Lower lobe of right lung (tissue), 2 donors: ENCODE measurements around the gene DDN. TPM values are rescaled to one million over a fixed set of nuclear protein-coding genes. Genes with fewer than 3 reads are reported as not detected.
A peak's percentile ranks its signal among the peaks of the same experiment; 100 is the strongest.

Source experiments
- ATAC-seq, 2 donors: fragments of 200-7000 bp; cut with Tn5 transposase; one replicate each; pipeline ENCODE4 v1.9.1; 2020 to 2022; ENCODE audit warnings: mild to moderate bottlenecking in 2 of 2, moderate library complexity in 2 of 2
- DNase-seq: peaks from one replicate; pipeline ENCODE4 v3.0.0-alpha.2; 2020
- H3K27ac ChIP-seq: fragments of 200-600 bp; one replicate; pipeline ENCODE4 v1.8.0; 2022
- H3K27me3 ChIP-seq: fragments of 200-600 bp; one replicate; pipeline ENCODE4 v1.8.0; 2022; ENCODE audit warnings: low read depth
- H3K36me3 ChIP-seq: fragments of 200-600 bp; one replicate; pipeline ENCODE4 v1.8.0; 2022; ENCODE audit warnings: mild to moderate bottlenecking
- H3K4me1 ChIP-seq: fragments of 200-600 bp; one replicate; pipeline ENCODE4 v1.8.0; 2022
- H3K4me3 ChIP-seq: fragments of 200-600 bp; one replicate; pipeline ENCODE4 v1.8.0; 2022; ENCODE audit warnings: mild to moderate bottlenecking
- H3K9me3 ChIP-seq: fragments of 200-600 bp; one replicate; pipeline ENCODE4 v1.8.0; 2022
- intact Hi-C: fragments of 100-400 bp; cut with DNase I; formaldehyde crosslinking; loops from one replicate; pipeline ENCODE4 v1.11.0; 2022
- total RNA-seq: library from RNA; stranded (reverse); fragmentation: NEBNext Ultra II Directional; extraction: Animal tissue kit (Norgen Biotek cat#: 25700); gene quantifications from one replicate; pipeline ENCODE4 v1.2.1, GENCODE V29; 2021
- TF ChIP-seq, protein P1 (sequence below): fragments of 200-600 bp; IDR thresholded peaks from one replicate; pipeline ENCODE4 v1.8.0; 2022; ENCODE audit warnings: antibody characterized with exemption, mild to moderate bottlenecking
- donor health status: DM: no; HTN: yes; CAD: no; lungs with severe emphysema.

Gene DDN
- total RNA-seq, 1 donor from 2014 or later: not detected

DNA sequence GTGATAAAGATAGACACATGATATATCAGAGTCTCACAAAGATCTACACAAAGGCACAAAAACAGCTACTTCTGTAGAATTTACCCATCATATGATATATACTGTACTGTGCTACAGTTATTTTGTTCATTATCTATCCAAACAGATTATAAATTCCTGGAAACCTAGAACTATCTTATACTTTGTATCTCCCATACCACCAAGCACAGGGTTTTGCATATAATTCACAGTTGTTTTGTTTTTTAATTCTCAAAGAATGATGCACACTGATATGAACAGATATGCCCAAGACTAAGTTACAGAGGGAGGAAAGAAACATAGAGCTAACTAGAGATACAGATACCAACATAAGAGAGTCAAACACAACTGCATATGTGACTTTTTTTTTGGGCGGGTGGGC is 16.0 kb upstream of the DDN start:
- peaks cover 17% of the 10 kb centered on the region for H3K4me1 ChIP-seq
- no peaks in the 10 kb centered on the region for H3K9me3 ChIP-seq
- intact Hi-C loops: no loop called here
- ATAC-seq: no peak
- DNase-seq: no peak
- H3K27me3 ChIP-seq: no peaks in the 10 kb centered on the region
- H3K27ac ChIP-seq: no peak overlapping the region
- TF ChIP-seq, protein P1, sequence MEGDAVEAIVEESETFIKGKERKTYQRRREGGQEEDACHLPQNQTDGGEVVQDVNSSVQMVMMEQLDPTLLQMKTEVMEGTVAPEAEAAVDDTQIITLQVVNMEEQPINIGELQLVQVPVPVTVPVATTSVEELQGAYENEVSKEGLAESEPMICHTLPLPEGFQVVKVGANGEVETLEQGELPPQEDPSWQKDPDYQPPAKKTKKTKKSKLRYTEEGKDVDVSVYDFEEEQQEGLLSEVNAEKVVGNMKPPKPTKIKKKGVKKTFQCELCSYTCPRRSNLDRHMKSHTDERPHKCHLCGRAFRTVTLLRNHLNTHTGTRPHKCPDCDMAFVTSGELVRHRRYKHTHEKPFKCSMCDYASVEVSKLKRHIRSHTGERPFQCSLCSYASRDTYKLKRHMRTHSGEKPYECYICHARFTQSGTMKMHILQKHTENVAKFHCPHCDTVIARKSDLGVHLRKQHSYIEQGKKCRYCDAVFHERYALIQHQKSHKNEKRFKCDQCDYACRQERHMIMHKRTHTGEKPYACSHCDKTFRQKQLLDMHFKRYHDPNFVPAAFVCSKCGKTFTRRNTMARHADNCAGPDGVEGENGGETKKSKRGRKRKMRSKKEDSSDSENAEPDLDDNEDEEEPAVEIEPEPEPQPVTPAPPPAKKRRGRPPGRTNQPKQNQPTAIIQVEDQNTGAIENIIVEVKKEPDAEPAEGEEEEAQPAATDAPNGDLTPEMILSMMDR: no peak
- H3K4me3 ChIP-seq: no peak overlapping the region
- H3K36me3 ChIP-seq: peaks cover 29% of the 10 kb centered on the region

DNA sequence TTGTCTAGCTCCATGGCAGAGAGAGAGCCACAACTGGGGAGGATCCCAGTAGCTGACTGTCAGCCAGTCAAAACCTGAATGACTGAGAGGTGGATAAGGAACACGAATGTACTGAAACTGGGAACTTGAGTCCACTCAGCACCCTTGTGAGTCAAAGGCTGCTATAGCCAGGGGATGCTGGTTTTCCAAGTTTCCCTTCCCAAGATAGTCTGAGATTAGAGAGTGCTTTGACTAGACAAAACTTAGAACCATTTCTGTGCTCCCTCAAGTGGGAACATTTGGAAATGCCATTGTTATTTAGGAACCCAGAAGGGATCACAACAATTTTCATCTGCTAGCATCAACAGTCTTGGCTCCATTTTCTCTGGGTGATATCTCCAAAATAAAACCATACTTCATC is 15.4 kb upstream of the DDN start:
- no peak for DNase-seq
- H3K36me3 ChIP-seq: peaks cover 36% of the 10 kb centered on the region
- no peak overlapping the region for H3K27ac ChIP-seq
- intact Hi-C loops: no loop called here
- H3K9me3 ChIP-seq: no peaks in the 10 kb centered on the region
- H3K27me3 ChIP-seq: no peaks in the 10 kb centered on the region
- H3K4me1 ChIP-seq: peaks cover 16% of the 10 kb centered on the region
- TF ChIP-seq, protein P1: no peak
- ATAC-seq: no peak
- H3K4me3 ChIP-seq: no peak overlapping the region

DNA sequence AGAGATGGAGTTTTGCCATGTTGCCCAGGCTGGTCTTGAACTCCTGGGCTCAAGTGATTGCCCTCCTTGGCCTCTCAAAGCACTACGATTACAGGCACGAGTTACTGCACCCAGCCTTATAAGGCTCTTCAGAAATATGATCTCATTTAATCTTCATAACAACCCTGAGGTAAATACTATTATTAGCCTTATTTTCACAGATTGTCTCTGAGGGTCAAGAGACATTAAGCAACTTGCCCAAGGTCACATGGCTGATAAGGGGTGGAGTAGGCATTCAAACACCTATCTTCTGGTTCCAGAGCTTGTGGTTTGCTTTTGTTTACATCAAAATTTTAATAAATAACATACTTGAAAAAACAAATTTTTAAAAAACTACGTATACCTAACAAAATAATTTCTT is 14.3 kb upstream of the DDN start:
- ATAC-seq: no peak
- Histone ChIP-seq H3K36me3 (peaks cover 44% of the 10 kb centered on the region), H3K27me3 (no peaks in the 10 kb centered on the region), H3K4me3 (no peak overlapping the region), H3K4me1 (peaks cover 13% of the 10 kb centered on the region), H3K9me3 (no peaks in the 10 kb centered on the region), H3K27ac (no peak overlapping the region)
- intact Hi-C loops: no loop called here
- DNase-seq: no peak
- TF ChIP-seq, protein P1: no peak

DNA sequence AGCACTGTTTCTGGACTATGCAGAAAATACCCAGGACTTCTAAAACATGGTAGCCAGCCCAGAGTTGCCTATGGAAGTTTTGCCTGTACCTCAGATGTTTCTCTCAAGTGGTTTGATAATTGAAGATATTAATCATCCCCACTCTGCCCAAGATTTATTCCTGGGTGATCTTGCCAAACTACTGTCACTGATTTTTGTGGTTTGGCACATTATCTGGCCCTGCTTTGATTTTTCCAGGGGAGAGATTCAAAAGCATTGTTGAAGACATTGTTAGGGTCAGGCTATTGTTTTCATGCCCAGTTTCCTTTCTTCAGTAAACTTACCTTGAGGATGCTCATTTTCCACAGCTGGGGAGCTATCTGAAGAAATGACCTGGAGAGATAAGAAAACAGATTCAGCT is 13.6 kb upstream of the DDN start:
- no peaks in the 10 kb centered on the region for H3K27me3 ChIP-seq
- H3K4me1 ChIP-seq: peaks cover 10% of the 10 kb centered on the region
- no peak overlapping the region for H3K4me3 ChIP-seq
- ATAC-seq: no peak
- no peaks in the 10 kb centered on the region for H3K9me3 ChIP-seq
- no peak for DNase-seq
- H3K27ac ChIP-seq: no peak overlapping the region
- peaks cover 46% of the 10 kb centered on the region for H3K36me3 ChIP-seq
- intact Hi-C loops: no loop called here
- TF ChIP-seq, protein P1: no peak

DNA sequence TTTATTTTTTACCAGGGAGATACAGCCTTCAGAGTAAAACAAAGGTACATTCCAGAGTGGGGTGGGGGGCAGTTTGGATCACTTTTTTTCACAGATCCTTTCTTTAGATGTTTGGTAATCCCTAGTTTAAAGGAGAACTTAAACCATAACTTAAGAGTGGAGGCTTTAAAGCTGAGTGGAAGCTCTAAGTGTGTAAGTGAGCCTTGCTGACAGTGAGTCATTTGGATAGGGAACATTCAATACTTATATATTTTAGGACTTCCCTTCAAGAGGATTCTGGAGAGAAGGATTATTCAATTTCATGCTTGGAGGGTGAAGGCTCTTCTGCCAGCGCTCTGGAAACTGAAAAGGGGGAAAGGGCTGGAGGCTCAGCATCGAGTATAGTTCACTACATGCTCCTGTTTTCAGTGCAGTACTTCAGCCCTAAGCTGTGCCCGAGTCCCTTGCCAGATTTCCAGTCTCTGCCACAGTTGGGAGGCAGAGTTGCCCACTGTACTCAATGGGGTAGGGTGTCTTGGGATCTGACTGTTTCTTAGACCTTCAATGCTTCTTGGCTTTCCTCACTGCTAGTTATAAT is 11.0 kb upstream of the DDN start:
- DNase-seq (no peak), ATAC-seq (peak in 1 of 2 donors; percentile 32)
- intact Hi-C loops: no loop called here
- Histone ChIP-seq H3K9me3 (no peaks in the 10 kb centered on the region), H3K4me1 (no peaks in the 10 kb centered on the region), H3K36me3 (peaks cover 51% of the 10 kb centered on the region), H3K27me3 (no peaks in the 10 kb centered on the region), H3K4me3 (no peak overlapping the region), H3K27ac (no peak overlapping the region)
- TF ChIP-seq, protein P1: no peak
